Hepatocyte (in vitro differentiated cells): ENCODE measurements around the gene GMDS. TPM values are rescaled to one million over a fixed set of nuclear protein-coding genes. Genes with fewer than 3 reads are reported as not detected.

Experiments used
- DNase-seq: peaks from one replicate; pipeline ENCODE4 v3.0.0-alpha.2; 2016; ENCODE audit warnings: low spot score
- H2AFZ ChIP-seq: fragments of 200-600 bp; sonication (generic); 2 replicates; pipeline ENCODE4 v1.6.0; 2016; ENCODE audit warnings: antibody characterized with exemption, mild to moderate bottlenecking
- H3K27ac ChIP-seq: fragments of 200-600 bp; sonication (generic); 2 replicates; pipeline ENCODE4 v1.5.1; 2016; ENCODE audit warnings: mild to moderate bottlenecking
- H3K27me3 ChIP-seq: fragments of 200-600 bp; sonication (generic); 2 replicates; pipeline ENCODE4 v1.6.1; 2016
- H3K36me3 ChIP-seq: fragments of 200-600 bp; sonication (generic); replicated peaks from 2 replicates; pipeline ENCODE4 v1.5.1; 2016; ENCODE audit warnings: low read depth; ENCODE audit not compliant: insufficient read depth
- H3K4me1 ChIP-seq: fragments of 200-600 bp; sonication (generic); 2 replicates; pipeline ENCODE4 v1.5.1; 2016; ENCODE audit warnings: mild to moderate bottlenecking, moderate library complexity; ENCODE audit not compliant: insufficient read depth
- H3K4me2 ChIP-seq: fragments of 200-600 bp; sonication (generic); 2 replicates; pipeline ENCODE4 v1.6.0; 2016
- H3K4me3 ChIP-seq: fragments of 200-600 bp; sonication (generic); 2 replicates; pipeline ENCODE4 v1.5.1; 2016; ENCODE audit warnings: mild to moderate bottlenecking
- H3K79me2 ChIP-seq: fragments of 200-600 bp; sonication (generic); 2 replicates; pipeline ENCODE4 v1.6.0; 2017; ENCODE audit warnings: mild to moderate bottlenecking
- H3K9me2 ChIP-seq: fragments of 200-600 bp; sonication (generic); replicated peaks from 2 replicates; pipeline ENCODE4 v1.6.0; 2017; ENCODE audit warnings: mild to moderate bottlenecking; ENCODE audit not compliant: insufficient read depth
- H3K9me3 ChIP-seq: fragments of 200-600 bp; sonication (generic); 2 replicates; pipeline ENCODE4 v1.5.1; 2016; ENCODE audit warnings: low read depth, mild to moderate bottlenecking
- H4K20me1 ChIP-seq: fragments of 200-600 bp; sonication (generic); 2 replicates; pipeline ENCODE4 v1.6.0; 2016; ENCODE audit warnings: mild to moderate bottlenecking; ENCODE audit not compliant: insufficient read depth, poor library complexity, severe bottlenecking
- CTCF ChIP-seq: fragments of 200-600 bp; sonication (generic); IDR thresholded peaks from 2 replicates; pipeline ENCODE4 v1.5.1; 2016; ENCODE audit warnings: antibody characterized with exemption, mild to moderate bottlenecking; ENCODE audit not compliant: poor library complexity
- EZH2 ChIP-seq: fragments of 200-600 bp; sonication (generic); IDR thresholded peaks from 2 replicates; pipeline ENCODE4 v1.6.1; 2016; ENCODE audit warnings: antibody characterized with exemption, mild to moderate bottlenecking, borderline replicate concordance
- EZH2phosphoT487 ChIP-seq: fragments of 200-600 bp; sonication (generic); IDR thresholded peaks from one replicate; pipeline ENCODE4 v1.6.1; 2018; ENCODE audit warnings: antibody characterized with exemption, mild to moderate bottlenecking, low read depth, moderate library complexity; ENCODE audit not compliant: unreplicated experiment, severe bottlenecking
- WGBS: methylation state at CpG from one replicate; pipeline ENCODE4 v1.1.6; 2016; ENCODE audit warnings: low lambda C conversion rate; ENCODE audit errors: missing lambda C conversion rate; 5-methylcytosine and 5-hydroxymethylcytosine counted together
- polyA plus RNA-seq: library from polyadenylated mRNA; unstranded; fragments of >200 nt; fragmentation: Nextera tagmentation; extraction: Ambion mirVana; gene quantifications from 2 replicates; pipeline ENCODE4 v1.2.1, GENCODE V29; 2016
- total RNA-seq: library from RNA; depleted of rRNA; stranded (reverse); fragments of >200 nt; gene quantifications from 2 replicates; pipeline ENCODE4 v1.2.3, GENCODE V29; 2014

Gene GMDS
- total and polyA plus RNA-seq, 2 experiments from 2014 or later, result 20.7 to 32.6 TPM

- no peaks in the 10 kb centered on the region for H3K27me3 ChIP-seq
- no peak for DNase-seq
- peaks cover 6% of the 10 kb centered on the region for H3K4me1 ChIP-seq
- H3K36me3 ChIP-seq, result no peaks in the 10 kb centered on the region
- H2AFZ ChIP-seq, result no peak overlapping the region
- no peak overlapping the region for H3K4me3 ChIP-seq
- TF ChIP-seq EZH2phosphoT487, result no peak
- TF ChIP-seq CTCF, result no peak
- TF ChIP-seq EZH2, result no peak
- H3K9me3 ChIP-seq, result no peaks in the 10 kb centered on the region
- H4K20me1 ChIP-seq, result no peaks in the 10 kb centered on the region
- H3K27ac ChIP-seq, result no peak overlapping the region
- no peaks in the 10 kb centered on the region for H3K9me2 ChIP-seq
- WGBS, result 48% methylated on average over 7 of the region's 7 CpGs
- no peak overlapping the region for H3K4me2 ChIP-seq
- no peaks in the 10 kb centered on the region for H3K79me2 ChIP-seq
Measured at GRCh38 chr6:2129182-2129621, 116.2 kb downstream of the GMDS start.

DNA sequence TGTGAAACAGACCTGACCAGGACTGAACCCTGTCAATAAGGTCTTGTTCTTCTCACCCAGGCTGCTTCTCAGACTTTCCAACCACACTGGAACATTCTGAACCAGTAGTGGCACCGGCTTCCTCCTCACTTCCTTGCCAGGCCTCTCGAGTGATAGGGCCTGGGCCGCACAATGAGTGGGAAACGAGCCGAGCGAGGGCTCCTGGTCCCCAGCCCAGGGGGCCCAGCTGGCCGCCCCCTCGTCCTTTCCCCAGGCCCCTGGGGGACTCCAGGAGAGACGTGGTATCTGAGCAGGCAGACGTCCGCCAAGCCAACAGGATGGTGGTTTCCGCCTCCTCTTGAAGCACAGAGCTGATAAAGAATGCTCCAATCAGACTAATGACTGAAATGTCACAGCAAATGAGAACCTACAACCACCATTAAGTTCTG, 117.9 kb downstream of the GMDS start:
- H3K27ac ChIP-seq, result no peak overlapping the region
- 80% methylated on average over 12 of the region's 12 CpGs for WGBS
- no peaks in the 10 kb centered on the region for H3K36me3 ChIP-seq
- no peaks in the 10 kb centered on the region for H3K9me3 ChIP-seq
- no peak overlapping the region for H3K4me2 ChIP-seq
- no peaks in the 10 kb centered on the region for H3K4me1 ChIP-seq
- H4K20me1 ChIP-seq, result no peaks in the 10 kb centered on the region
- H3K27me3 ChIP-seq, result no peaks in the 10 kb centered on the region
- no peak overlapping the region for H2AFZ ChIP-seq
- no peaks in the 10 kb centered on the region for H3K9me2 ChIP-seq
- TF ChIP-seq EZH2phosphoT487 (no peak), CTCF (no peak), EZH2 (no peak)
- H3K79me2 ChIP-seq, result no peaks in the 10 kb centered on the region
- DNase-seq, result no peak
- H3K4me3 ChIP-seq, result no peak overlapping the region

GRCh38 chr6:2126351-2126750, 119.1 kb downstream of the GMDS start:
- H4K20me1 ChIP-seq, result no peaks in the 10 kb centered on the region
- H3K4me2 ChIP-seq, result no peak overlapping the region
- H3K27me3 ChIP-seq, result no peaks in the 10 kb centered on the region
- H3K4me3 ChIP-seq, result no peak overlapping the region
- H3K36me3 ChIP-seq, result no peaks in the 10 kb centered on the region
- no peaks in the 10 kb centered on the region for H3K9me2 ChIP-seq
- no peak overlapping the region for H2AFZ ChIP-seq
- no peaks in the 10 kb centered on the region for H3K79me2 ChIP-seq
- TF ChIP-seq EZH2phosphoT487 (no peak), EZH2 (no peak), CTCF (no peak)
- H3K4me1 ChIP-seq, result no peaks in the 10 kb centered on the region
- no peak for DNase-seq
- H3K27ac ChIP-seq, result no peak overlapping the region
- over 99% methylated on average over 7 of the region's 7 CpGs for WGBS
- no peaks in the 10 kb centered on the region for H3K9me3 ChIP-seq

DNA sequence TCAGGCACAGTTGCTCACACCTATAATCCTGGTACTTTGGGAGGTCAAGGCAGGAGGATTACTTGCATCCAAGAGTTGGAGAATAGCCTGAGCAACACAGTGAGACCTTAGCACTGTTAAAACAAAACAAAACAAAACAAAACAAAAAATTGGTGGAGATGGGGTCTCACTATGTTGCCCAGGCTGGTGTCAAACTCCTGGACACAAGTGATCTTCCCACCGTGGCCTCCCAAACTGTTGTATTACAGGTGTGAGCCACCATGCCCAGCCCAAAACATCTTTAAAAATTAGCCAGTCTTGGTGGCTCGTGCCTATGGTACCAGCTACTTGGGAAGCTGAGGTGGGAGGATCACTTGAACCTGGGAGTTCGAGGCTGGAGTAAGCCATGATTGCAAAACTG, 120.2 kb downstream of the GMDS start:
- H3K9me2 ChIP-seq, result no peaks in the 10 kb centered on the region
- DNase-seq, result no peak
- H3K9me3 ChIP-seq, result no peaks in the 10 kb centered on the region
- H3K4me1 ChIP-seq, result no peaks in the 10 kb centered on the region
- H3K27ac ChIP-seq, result no peak overlapping the region
- TF ChIP-seq EZH2phosphoT487, result no peak
- no peak for TF ChIP-seq CTCF
- TF ChIP-seq EZH2, result no peak
- no peak overlapping the region for H3K4me3 ChIP-seq
- H3K27me3 ChIP-seq, result no peaks in the 10 kb centered on the region
- H3K79me2 ChIP-seq, result no peaks in the 10 kb centered on the region
- no peak overlapping the region for H2AFZ ChIP-seq
- H4K20me1 ChIP-seq, result no peaks in the 10 kb centered on the region
- no peak overlapping the region for H3K4me2 ChIP-seq
- no peaks in the 10 kb centered on the region for H3K36me3 ChIP-seq
- WGBS, result 98% methylated on average over 3 of the region's 3 CpGs
